ENCODE results near the gene ANKRD44.

The ANKRD44 gene

DNA sequence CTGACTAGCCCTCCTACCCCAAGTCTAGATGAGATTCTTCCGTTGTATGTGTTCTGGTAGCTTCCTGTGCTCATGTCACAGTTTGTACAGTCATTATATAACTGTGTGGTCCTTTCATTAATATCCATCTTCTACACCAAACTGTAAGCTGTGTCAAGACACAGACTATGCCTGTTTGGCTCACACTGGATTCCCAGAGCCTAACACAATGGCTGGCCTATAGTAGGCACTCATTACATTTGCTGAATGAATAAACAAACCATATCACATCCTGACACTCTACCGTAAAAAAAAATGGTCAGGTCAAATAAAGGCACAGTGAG is 72.6 kb downstream of the ANKRD44 start:
- DNase-seq (ENCODE audit: low read depth, low spot score): no peak

GRCh38 chr2:197237291-197238042 is 73.1 kb downstream of the ANKRD44 start:
- DNase-seq (ENCODE audit: low read depth, low spot score): no peak

- DNase-seq (ENCODE audit: low read depth, low spot score): no peak
Measured at GRCh38 chr2:197236816-197237215, 73.8 kb downstream of the ANKRD44 start.

DNA sequence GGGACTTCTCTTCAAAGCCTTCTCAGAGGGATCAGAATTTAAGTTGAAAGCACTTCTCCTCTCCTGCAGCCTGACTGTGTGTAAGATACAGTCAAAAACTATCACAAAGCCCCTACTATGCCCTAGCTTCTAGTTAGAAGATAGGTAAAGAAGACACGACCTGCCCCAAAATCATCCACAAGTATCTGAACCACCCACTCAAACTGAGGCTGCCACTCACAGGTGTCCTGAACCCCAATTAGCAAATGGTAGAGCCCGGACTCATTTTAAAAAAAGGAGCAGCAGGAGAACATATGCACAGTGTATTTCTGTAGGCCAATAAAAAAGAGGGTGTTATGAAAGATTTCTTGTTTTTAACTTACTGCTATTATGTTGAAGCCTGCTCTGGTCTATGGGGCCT is 74.4 kb downstream of the ANKRD44 start:
- DNase-seq (ENCODE audit: low read depth, low spot score): no peak

GRCh38 chr2:197235711-197236110 is 74.9 kb downstream of the ANKRD44 start:
- no peak for DNase-seq (ENCODE audit: low read depth, low spot score)

GRCh38 chr2:197234671-197235191 is 75.8 kb downstream of the ANKRD44 start:
- no peak for DNase-seq (ENCODE audit: low read depth, low spot score)

DNA sequence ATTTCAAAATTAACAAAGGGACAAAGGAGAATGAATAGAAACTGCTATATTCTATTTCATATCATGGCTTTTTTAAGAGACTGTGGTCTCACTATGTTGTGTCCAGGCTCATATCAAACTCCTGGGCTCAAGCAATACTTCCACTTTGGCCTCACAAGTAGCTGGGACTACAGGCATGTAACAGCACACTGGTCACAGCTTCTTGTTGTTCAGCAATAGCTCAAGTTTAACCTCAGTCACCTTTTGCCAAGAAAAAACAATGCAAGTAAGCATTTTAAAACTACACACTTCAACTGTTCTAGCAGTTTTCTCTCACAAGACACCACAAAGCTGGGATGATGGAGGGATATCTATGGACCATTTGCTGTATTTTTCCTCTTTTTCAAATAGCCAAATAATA is 77.1 kb downstream of the ANKRD44 start:
- no peak for DNase-seq (ENCODE audit: low read depth, low spot score)

- DNase-seq (ENCODE audit: low read depth, low spot score): no peak
Measured at GRCh38 chr2:197232010-197232409, 78.6 kb downstream of the ANKRD44 start.

GRCh38 chr2:197229509-197230443 is 80.8 kb downstream of the ANKRD44 start:
- peak; percentile 29 for DNase-seq (ENCODE audit: low read depth, low spot score)

DNA sequence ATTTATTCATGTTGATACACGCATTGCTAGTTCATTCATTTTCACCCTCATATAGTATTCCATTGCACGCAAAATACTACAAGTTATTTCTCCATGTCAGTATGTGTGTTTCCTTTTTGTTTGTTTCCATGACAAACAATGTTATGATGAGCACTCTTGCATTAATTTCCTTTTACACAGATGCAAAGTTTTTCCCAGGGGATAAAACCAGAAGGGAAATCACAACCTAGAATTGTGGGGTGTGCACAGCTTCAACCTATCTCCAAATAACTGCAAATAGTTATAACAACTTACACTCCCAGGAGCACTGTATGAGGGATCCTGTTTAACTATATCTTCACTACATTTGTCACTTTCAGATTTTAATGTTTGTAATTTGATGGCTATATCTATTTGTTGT is 87.1 kb downstream of the ANKRD44 start:
- DNase-seq (ENCODE audit: low read depth, low spot score): no peak

DNA sequence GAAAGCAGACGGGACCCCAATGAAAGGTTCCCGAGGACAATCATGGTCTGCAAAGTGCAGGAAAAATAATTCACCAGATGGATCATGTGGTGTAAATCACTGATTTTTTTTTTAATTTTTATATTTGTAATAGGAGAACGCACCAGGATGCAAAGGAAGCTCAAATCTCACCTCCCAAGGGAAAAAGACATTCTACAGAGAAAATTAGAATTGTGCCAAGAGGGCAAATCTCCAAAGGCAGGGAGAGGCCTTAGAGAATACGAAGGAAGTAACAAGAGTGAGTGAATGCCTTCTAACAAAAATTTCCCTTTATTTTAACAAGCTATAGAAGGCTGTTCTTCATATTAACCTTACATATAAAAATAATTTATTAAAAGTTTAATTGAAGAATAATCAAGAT is 90.9 kb downstream of the ANKRD44 start:
- DNase-seq (ENCODE audit: low read depth, low spot score): no peak

DNA sequence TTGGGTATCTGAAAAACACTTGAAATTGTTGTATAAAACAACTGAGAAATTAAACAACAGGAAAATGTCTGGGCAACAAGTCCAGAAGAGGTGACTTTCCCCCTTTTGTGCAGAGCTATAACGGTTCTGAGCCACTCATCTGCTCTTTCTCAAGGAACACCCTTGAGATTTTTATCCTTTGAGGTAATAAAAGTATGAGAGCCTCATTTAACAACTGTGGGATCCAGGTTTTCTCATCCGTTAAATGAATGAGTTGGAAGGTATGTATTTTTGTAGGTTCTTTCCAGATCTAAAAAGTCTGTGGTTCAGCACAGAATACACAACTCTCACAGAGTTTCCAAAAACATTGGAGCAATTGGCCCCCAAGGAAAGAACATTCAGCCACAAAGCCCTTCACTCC is 93.0 kb downstream of the ANKRD44 start:
- peak; percentile 36 for DNase-seq (ENCODE audit: low read depth, low spot score)

DNA sequence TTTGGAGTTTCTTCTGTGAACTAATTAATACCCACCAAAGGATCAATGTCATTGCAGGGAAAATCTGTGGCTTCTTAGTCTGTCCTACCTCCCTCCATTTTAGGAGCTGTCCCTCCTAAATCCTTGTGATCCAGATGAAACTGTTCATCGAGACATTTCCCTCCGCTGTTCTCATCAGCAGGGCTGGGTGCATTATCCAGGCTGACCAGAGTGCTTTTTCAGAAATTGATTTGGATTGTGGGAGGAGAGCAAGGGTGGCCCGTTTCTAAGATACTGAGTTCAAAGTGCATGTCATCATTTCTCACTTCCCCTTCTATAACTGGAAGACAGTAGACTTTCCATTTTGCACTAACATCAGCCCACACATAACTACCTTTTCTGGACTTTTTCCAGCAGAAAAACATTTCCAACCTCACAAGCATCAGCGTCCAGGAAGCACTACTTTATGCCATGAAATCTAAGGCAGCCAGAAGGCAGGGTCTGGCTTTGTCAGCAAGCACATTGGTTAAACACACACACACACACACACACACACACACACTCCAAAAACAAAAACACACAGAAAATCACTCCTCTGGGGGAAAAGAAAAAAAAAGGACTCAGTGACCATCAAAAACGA is 94.1 kb downstream of the ANKRD44 start:
- no peak for DNase-seq (ENCODE audit: low read depth, low spot score)

DNA sequence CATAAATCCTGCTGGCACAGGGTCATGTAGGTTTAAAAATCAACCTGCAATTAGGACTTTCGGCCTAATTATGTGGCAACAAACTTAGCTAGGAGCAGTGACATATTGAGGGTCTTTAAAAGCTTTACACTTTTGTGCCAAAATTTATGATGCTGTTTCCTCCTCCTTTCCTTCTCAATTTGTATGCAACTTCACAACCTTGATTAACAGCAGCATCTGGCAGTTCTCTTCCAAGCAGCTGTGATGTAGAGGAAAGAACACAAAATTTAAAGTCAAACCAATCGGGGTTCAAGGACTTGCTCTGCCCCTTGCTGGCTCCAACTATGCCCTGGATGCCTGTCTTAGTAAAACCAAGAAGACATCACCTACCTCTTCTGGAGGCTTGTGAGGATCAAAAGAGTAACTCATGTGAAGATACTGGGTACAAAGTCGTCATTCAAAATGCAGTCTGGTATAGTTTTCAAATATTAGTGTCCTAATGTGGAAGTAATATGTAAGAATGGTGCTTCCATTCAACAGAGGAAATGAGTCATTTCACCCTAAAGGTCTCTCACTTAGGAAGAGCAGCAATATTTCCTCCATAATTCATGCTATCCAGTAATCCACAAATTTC is 94.7 kb downstream of the ANKRD44 start:
- DNase-seq (ENCODE audit: low read depth, low spot score): no peak

DNA sequence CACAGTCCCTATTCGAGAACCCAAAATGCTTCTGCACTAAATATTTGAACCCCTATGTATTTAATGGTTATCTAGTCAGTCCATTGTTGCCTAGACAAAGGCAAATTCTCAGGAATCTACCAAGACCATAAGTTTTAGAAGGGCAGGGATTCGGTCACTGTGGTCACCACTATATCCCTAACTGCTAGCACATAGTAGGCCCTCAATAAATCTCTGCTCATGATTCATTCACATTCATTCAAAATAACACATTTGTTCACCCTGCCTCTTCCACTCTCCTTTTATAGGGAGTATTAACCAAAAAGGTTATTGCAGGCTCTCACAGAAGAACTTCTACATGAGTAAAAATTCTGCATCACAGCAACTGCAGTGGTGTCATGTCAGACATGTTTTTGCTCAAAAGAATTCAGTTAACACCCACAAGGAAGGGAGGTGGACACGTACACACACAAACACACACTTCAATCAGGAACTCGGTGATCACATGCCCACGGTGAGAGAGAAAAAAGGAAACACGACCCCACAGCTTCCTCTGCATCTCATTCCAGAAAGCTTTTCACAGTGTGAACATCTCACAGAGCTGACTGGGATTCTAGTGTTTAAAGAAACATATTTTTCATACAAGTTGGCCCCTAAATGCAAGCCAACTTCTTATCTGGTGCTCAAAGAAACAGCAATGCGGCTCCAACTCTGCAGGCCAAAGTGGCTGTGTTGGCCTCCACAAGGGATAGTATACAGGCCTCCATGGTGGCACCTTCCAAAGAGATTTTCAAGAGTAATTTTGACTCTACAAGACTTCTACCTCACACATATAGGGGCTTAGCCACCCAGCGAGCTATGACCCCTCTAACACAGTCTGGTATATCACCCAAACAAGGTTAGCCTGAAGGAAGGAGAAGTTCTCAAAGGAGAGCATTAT is 98.0 kb downstream of the ANKRD44 start:
- no peak for DNase-seq (ENCODE audit: low read depth, low spot score)

- no peak for DNase-seq (ENCODE audit: low read depth, low spot score)
Measured at GRCh38 chr2:197211881-197212342, 98.7 kb downstream of the ANKRD44 start.

DNA sequence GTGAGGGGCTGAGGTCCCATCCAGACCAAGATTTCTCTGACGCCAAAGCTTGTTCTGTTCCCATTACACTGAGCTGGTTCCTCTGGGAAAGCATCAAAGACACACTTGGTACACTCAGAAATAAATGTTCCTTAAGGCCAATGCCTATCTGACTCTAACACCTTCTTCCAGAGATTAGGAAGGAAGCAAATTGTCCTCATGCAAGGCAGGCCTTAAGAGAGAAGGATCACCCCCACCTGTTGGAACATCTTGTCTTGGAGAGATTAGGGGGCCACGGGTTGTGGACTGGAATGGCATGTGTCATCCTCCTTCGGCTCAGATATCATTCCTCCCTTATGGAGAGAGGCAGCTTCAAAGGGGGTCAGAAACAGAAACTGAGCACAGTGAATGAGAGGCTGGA is 100.2 kb downstream of the ANKRD44 start:
- DNase-seq (ENCODE audit: low read depth, low spot score): no peak

DNA sequence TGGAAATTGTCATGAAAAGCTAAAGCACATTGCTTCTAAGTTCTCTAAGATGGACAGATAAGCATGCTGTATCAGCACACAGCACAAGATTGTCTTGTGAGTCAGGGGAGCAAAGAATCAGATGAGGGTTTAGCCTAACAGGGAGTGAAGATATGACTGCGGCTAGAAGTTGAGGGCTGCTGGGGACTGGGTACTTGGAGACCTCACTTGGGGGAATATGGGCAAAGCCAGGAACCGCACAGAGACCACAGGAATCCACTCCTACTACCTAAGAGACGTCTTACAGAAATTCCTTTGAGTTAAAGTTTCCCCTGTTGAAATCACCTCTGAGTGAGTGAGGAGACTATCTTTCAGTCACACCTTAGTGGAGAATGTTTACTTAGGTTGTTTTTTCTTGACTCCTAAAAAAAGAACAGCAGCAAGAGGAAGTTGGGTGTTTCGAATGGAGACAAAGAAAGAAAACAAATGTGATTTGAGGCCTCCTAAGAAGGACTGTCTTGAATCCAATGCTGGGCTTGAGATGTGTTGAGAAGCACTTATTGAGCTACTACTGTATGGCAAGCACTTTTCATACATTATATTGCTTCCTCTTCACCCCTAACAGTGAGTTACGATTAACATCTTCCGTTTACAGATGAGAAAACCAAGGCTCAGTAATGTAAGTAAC is 100.7 kb downstream of the ANKRD44 start:
- DNase-seq (ENCODE audit: low read depth, low spot score): peak; percentile 63

- DNase-seq (ENCODE audit: low read depth, low spot score): peak; percentile 13
Measured at GRCh38 chr2:197209246-197209645, 101.3 kb downstream of the ANKRD44 start.

- peak; percentile 48 for DNase-seq (ENCODE audit: low read depth, low spot score)
Measured at GRCh38 chr2:197208841-197209240, 101.7 kb downstream of the ANKRD44 start.
